ENCODE results near the gene FBXL19.

- TF ChIP-seq CTCF (conservative IDR thresholded peaks at IDR 0.05) = no peak
- no peak for TF ChIP-seq EZH2 (IDR thresholded peaks at IDR 0.05; ENCODE audit: low read depth)
These were observed 74.6 kb downstream of the FBXL19 start for GRCh38 chr16:30997725-30998711.
